ENCODE data around the gene LSS. TPM values are rescaled to one million over a fixed set of nuclear protein-coding genes. Genes with fewer than 3 reads are reported as not detected.
"Not testable (repeated sequence)": the region's sequence is repeated elsewhere in the genome, so short reads cannot be mapped to it uniquely, and the experiment has no call there.

Gene LSS
- total RNA-seq, 2 donors from 2014 or later, result 17.8 to 26.2 TPM

- peak overlapping the region in 1 of 2 donors; percentile 56 for H3K27ac Mint-ChIP-seq
- DNase-seq (ENCODE audit: low spot score in 2 of 2) (no peak), ATAC-seq (no peak)
- H3K36me3 Mint-ChIP-seq, result no peaks in the 10 kb centered on the region
- H3K9me3 Mint-ChIP-seq, result no peaks in the 10 kb centered on the region
Measured at GRCh38 chr21:46148106-46148505, 80.5 kb downstream of the LSS start.

- H3K9me3 Mint-ChIP-seq, H3K36me3 Mint-ChIP-seq: not testable (repeated sequence)
- ATAC-seq (peak in 1 of 2 donors; percentile 37), DNase-seq (ENCODE audit: low spot score in 2 of 2) (peak in 1 of 2 donors; percentile 63)
- peak overlapping the region in 1 of 2 donors; percentile 56 for H3K27ac Mint-ChIP-seq
Measured at GRCh38 chr21:46147429-46147828, 81.1 kb downstream of the LSS start.

- peaks cover 0 to 5% of the 10 kb centered on the region in 2 donors for H3K36me3 Mint-ChIP-seq
- no peaks in the 10 kb centered on the region for H3K9me3 Mint-ChIP-seq
- no peak for ATAC-seq
- no peak for DNase-seq (ENCODE audit: low spot score in 2 of 2)
- H3K27ac Mint-ChIP-seq, result peak overlapping the region; percentile 24 to 47
Measured at GRCh38 chr21:46146856-46147255, 81.7 kb downstream of the LSS start.

- peak overlapping the region in 1 of 2 donors; percentile 47 for H3K27ac Mint-ChIP-seq
- H3K9me3 Mint-ChIP-seq, result no peaks in the 10 kb centered on the region
- DNase-seq (ENCODE audit: low spot score in 2 of 2), result no peak
- peaks cover 0 to 5% of the 10 kb centered on the region in 2 donors for H3K36me3 Mint-ChIP-seq
- ATAC-seq, result no peak
Measured at GRCh38 chr21:46145840-46146691, 82.5 kb downstream of the LSS start.

GRCh38 chr21:46145159-46145839 lies 83.3 kb downstream of the LSS start:
- DNase-seq (ENCODE audit: low spot score in 2 of 2) (no peak), ATAC-seq (no peak)
- H3K27ac Mint-ChIP-seq, result peak overlapping the region in 1 of 2 donors; percentile 91
- peaks cover 0 to 5% of the 10 kb centered on the region in 2 donors for H3K36me3 Mint-ChIP-seq
- no peaks in the 10 kb centered on the region for H3K9me3 Mint-ChIP-seq

GRCh38 chr21:46144464-46145070 lies 84.0 kb downstream of the LSS start:
- DNase-seq (ENCODE audit: low spot score in 2 of 2) (no peak), ATAC-seq (no peak)
- Mint-ChIP-seq H3K27ac (peak overlapping the region; percentile 61 to 91), H3K9me3 (no peaks in the 10 kb centered on the region), H3K36me3 (peaks cover 0 to 5% of the 10 kb centered on the region in 2 donors)

- Mint-ChIP-seq H3K9me3 (no peaks in the 10 kb centered on the region), H3K36me3 (peaks cover 0 to 5% of the 10 kb centered on the region in 2 donors), H3K27ac (peak overlapping the region in 1 of 2 donors; percentile 91)
- DNase-seq (ENCODE audit: low spot score in 2 of 2) (no peak), ATAC-seq (no peak)
Measured at GRCh38 chr21:46142582-46143473, 85.7 kb downstream of the LSS start.

GRCh38 chr21:46141767-46142581 lies 86.6 kb downstream of the LSS start:
- DNase-seq (ENCODE audit: low spot score in 2 of 2) (no peak), ATAC-seq (no peak)
- Mint-ChIP-seq H3K9me3 (no peaks in the 10 kb centered on the region), H3K36me3 (peaks cover 0 to 5% of the 10 kb centered on the region in 2 donors), H3K27ac (no peak overlapping the region)

GRCh38 chr21:46140352-46141003 lies 88.1 kb downstream of the LSS start:
- H3K36me3 Mint-ChIP-seq; ATAC-seq; H3K9me3 Mint-ChIP-seq; H3K27ac Mint-ChIP-seq; DNase-seq (ENCODE audit: low spot score in 2 of 2): not testable (repeated sequence)

- ATAC-seq (no peak), DNase-seq (ENCODE audit: low spot score in 2 of 2) (no peak)
- H3K9me3 Mint-ChIP-seq, result no peaks in the 10 kb centered on the region
- H3K27ac Mint-ChIP-seq, result no peak overlapping the region
- peaks cover 0 to 5% of the 10 kb centered on the region in 2 donors for H3K36me3 Mint-ChIP-seq
Measured at GRCh38 chr21:46139686-46140085, 88.9 kb downstream of the LSS start.

- ATAC-seq, result no peak
- DNase-seq (ENCODE audit: low spot score in 2 of 2), result no peak
- Mint-ChIP-seq H3K27ac (no peak overlapping the region), H3K36me3 (peaks cover 0 to 5% of the 10 kb centered on the region in 2 donors), H3K9me3 (no peaks in the 10 kb centered on the region)
Measured at GRCh38 chr21:46138383-46138970, 90.1 kb downstream of the LSS start.

Other genes starting within 250 kb of the LSS start
- gene COL6A1, start 247.0 kb downstream of the LSS start, total RNA-seq, result 1 to 10 TPM; 2.0 to 4.7 TPM
- gene COL6A2, start 130.7 kb downstream of the LSS start, total RNA-seq, result 10 to 100 TPM; 11.9 to 14.2 TPM
- under 1 TPM; 0.21 to 0.39 TPM for gene FTCD, start 73.2 kb downstream of the LSS start, total RNA-seq
- gene SPATC1L, start 44.3 kb downstream of the LSS start, total RNA-seq, result 1 to 10 TPM; 7.1 to 8.9 TPM
- 100 to 1,000 TPM; 105 to 119 TPM for gene MCM3AP, start 56.8 kb upstream of the LSS start, total RNA-seq
- gene YBEY, start 57.6 kb upstream of the LSS start, total RNA-seq, result 10 to 100 TPM in 1 of 2 donors, 1 to 10 TPM in 1; 9.1 to 10.4 TPM
- 10 to 100 TPM; 20.7 to 36.0 TPM for gene C21orf58, start 95.1 kb upstream of the LSS start, total RNA-seq
- gene PCNT, start 95.4 kb upstream of the LSS start, total RNA-seq, result 10 to 100 TPM; 52.8 to 63.4 TPM
- gene DIP2A, start 230.1 kb upstream of the LSS start, total RNA-seq, result 10 to 100 TPM; 42.4 to 60.1 TPM

Measured in activated naive CD4-positive, alpha-beta T cell treated with anti-CD3 and anti-CD28 coated beads, Interleukin-2, amount 50 U/mL, for 72 hours (primary cell).